Gastroesophageal sphincter (tissue), 3 donors: ENCODE results near the gene GSTM3.

Experiments
- CTCF ChIP-seq, 4 experiments: fragments of 200-600 bp in 2 of 4; fragments of 450-650 bp in 2 of 4; sonication (generic) in 1 of 4; IDR thresholded peaks; one replicate each; pipeline ENCODE4 v1.5.1; 2017 to 2019; ENCODE audit warnings: antibody characterized with exemption in 4 of 4, mild to moderate bottlenecking in 2 of 4, moderate library complexity in 2 of 4
- POLR2A ChIP-seq, 2 donors: fragments of 450-650 bp; IDR thresholded peaks; one replicate each; pipeline ENCODE4 v1.6.1; 2017; ENCODE audit warnings: antibody characterized with exemption in 2 of 2, mild to moderate bottlenecking in 2 of 2, moderate library complexity in 1 of 2

DNA sequence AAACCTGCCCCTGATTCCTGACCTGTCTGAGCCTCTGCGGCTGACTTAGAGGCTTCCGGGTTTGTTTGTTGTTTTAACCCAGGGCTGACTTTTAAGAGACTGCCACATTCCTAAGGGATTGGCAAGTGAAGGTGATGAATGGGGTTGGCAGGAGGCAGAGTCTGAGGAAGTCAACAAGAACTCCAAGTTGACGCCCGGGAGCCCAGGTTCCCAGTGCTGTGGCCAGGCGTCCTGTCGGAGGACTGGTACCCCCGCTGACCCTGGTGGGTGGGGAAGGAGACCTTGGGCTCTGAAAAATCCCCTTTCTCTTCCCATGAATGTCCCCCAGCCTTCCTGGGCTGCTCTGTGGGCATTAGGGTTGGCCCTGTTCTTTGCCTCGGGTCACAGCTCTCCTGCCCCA, 42.6 kb upstream of the GSTM3 start:
- TF ChIP-seq CTCF (IDR thresholded peaks at IDR 0.05) (no peak), POLR2A (IDR thresholded peaks at IDR 0.05) (no peak)
